DOHH2 (cell line): ENCODE measurements around the gene ACTBL2.

Source experiments
- CTCF ChIP-seq: fragments of 200-600 bp; sonication (generic); IDR thresholded peaks from one replicate; pipeline ENCODE4 v1.5.1; 2014; ENCODE audit warnings: antibody characterized with exemption, mild to moderate bottlenecking, low read depth, low read length; ENCODE audit not compliant: poor library complexity, severe bottlenecking
- EZH2phosphoT487 ChIP-seq: fragments of 200-600 bp; sonication (generic); IDR thresholded peaks from 2 replicates; pipeline ENCODE4 v1.6.1; 2017; ENCODE audit warnings: borderline replicate concordance, mild to moderate bottlenecking, antibody characterized with exemption, low read length, moderate library complexity, mixed read lengths

DNA sequence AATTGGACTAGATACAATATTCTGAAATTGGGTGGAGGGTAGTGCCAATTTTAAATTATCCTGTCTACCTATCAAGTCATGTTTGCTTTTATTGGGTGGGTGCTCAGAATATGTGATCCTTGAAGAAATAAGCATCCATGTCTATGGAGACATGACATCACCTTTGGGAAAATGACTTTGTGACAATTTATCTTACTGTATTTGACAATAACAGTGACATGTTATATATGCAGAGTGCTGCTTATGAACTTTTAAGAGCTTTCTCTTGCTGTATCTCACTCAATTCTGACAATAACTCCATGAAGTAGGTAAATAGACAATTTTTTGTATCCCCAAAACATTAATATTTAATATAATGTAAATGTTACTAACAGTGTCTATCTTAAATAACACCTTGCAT is 15.1 kb upstream of the ACTBL2 start:
- TF ChIP-seq CTCF (no peak), EZH2phosphoT487 (no peak)
